ENCODE data around the gene TCEA2. TPM values are rescaled to one million over a fixed set of nuclear protein-coding genes. Genes with fewer than 3 reads are reported as not detected.

TCEA2 gene
- total RNA-seq, 6 experiments from 2014 or later, result 14.8 to 45.6 (median 28.6) TPM

DNA sequence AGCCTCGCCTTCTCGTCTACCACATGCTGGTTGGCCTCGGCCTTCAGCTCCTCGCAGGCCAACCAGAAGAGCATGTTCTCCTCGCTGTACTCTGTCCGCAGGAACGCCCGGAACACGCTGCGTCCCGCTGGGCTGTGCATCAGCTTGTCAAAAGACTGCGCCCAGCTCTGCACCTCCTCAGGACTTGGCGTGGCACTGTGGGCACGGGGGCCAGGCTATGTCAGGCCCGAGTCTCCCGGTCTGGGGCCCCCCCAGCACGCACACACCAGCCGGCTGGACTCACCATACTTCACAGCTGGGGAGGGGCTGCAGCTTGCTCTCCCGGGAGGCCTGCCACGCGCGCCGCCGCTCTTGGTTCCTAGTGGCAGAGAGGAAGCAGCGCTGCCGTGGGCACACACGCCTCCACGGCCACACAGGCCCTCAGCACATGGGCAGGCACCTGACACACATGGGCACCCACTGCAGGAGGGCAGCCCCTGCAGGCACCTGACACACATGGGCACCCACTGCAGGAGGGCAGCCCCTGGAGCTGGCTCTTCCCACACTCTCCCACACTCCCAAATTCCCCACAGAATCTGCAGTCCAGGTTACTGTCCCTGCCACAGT, 11.3 kb downstream of the TCEA2 start:
- Histone ChIP-seq H3K27ac (no peak overlapping the region), H3K36me3 (peaks cover 0 to 16% (median 0%) of the 10 kb centered on the region in 4 donors), H3K9me3 (no peaks in the 10 kb centered on the region), H3K4me1 (peaks cover 0 to 4% (median 0%) of the 10 kb centered on the region in 4 donors), H3K4me3 (no peak overlapping the region), H3K27me3 (no peaks in the 10 kb centered on the region)
- ATAC-seq (no peak), DNase-seq (no peak)
- 97% methylated on average over 6 of the region's 28 CpGs for WGBS (ENCODE audit: insufficient coverage, low coverage, low lambda C conversion rate, missing lambda C conversion rate)
- intact Hi-C loops (cut with DNase I), result no loop called here
- no peak for TF ChIP-seq POLR2A (IDR thresholded peaks at IDR 0.05)
- TF ChIP-seq CTCF (IDR thresholded peaks at IDR 0.05), result no peak

- Histone ChIP-seq H3K36me3 (peaks cover 0 to 16% (median 0%) of the 10 kb centered on the region in 4 donors), H3K9me3 (no peaks in the 10 kb centered on the region), H3K4me1 (peaks cover 0 to 6% (median 0%) of the 10 kb centered on the region in 4 donors), H3K27me3 (no peaks in the 10 kb centered on the region), H3K27ac (no peak overlapping the region), H3K4me3 (no peak overlapping the region)
- ATAC-seq (no peak), DNase-seq (no peak)
- WGBS (ENCODE audit: insufficient coverage, low coverage, low lambda C conversion rate, missing lambda C conversion rate), result no CpG with 5 or more reads among the region's 8 CpGs
- TF ChIP-seq CTCF (IDR thresholded peaks at IDR 0.05), result no peak
- TF ChIP-seq POLR2A (IDR thresholded peaks at IDR 0.05), result no peak
- intact Hi-C loops (cut with DNase I), result no loop called here
Observed at GRCh38 chr20:64074963-64075362, 12.0 kb downstream of the TCEA2 start.

- Histone ChIP-seq H3K4me1 (peaks cover 0 to 6% (median 0%) of the 10 kb centered on the region in 4 donors), H3K27ac (no peak overlapping the region), H3K27me3 (no peaks in the 10 kb centered on the region), H3K36me3 (peaks cover 0 to 13% (median 0%) of the 10 kb centered on the region in 4 donors), H3K4me3 (no peak overlapping the region), H3K9me3 (no peaks in the 10 kb centered on the region)
- DNase-seq (no peak), ATAC-seq (no peak)
- no peak for TF ChIP-seq CTCF (IDR thresholded peaks at IDR 0.05)
- no peak for TF ChIP-seq POLR2A (IDR thresholded peaks at IDR 0.05)
- intact Hi-C loops (cut with DNase I), result no loop called here
- WGBS (ENCODE audit: insufficient coverage, low coverage, low lambda C conversion rate, missing lambda C conversion rate), result 96% methylated on average over 7 of the region's 12 CpGs
Observed at GRCh38 chr20:64075556-64075955, 12.6 kb downstream of the TCEA2 start.

DNA sequence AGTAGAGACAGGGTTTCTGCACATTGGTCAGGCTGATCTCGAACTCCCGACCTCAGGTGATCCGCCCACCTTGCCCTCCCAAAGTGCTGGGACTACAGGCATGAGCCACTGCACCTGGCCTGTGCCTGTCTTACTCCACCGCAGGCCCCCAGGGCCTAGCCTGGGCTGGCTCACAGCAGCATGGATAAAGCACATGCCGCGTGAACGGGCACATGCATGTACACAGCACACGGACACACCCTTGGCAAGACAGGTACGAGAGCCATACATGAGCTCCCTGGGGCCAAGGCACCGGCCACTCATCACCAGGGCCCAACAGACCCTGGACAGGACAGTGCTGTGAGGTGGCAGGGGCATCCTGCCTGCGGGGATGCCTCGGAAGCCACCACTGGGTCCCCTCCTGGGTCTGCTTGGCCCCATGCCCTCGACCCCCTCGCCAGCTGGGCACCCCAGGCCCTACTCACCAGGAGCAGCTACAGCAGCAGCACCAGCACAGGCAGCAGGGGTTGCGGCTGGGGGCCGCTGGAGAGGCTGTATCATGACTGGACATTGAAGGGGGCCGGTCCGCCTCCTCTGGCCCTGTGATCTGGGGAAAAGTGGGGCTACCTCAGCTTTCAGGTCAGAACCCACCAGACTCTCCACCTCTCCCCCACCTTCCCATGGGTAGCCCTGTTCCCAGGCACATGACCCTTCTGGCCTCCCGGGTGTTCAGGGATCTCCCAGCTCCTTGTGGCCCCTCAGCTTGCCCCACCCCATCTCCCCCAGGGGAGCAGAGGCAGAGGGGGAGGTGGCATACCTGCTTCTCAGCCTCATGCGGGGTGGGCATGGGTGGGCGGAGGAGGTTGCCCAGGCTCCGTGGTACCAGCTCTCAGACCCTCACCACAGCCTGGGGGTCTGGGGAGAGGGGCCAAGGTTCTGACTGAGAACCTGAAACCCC, 13.3 kb downstream of the TCEA2 start:
- Histone ChIP-seq H3K4me1 (peaks cover 0 to 6% (median 0%) of the 10 kb centered on the region in 4 donors), H3K36me3 (peaks cover 0 to 10% (median 0%) of the 10 kb centered on the region in 4 donors), H3K27me3 (no peaks in the 10 kb centered on the region), H3K9me3 (no peaks in the 10 kb centered on the region), H3K4me3 (peak overlapping the region in 2 of 3 donors; percentile 58 to 63), H3K27ac (peak overlapping the region in 1 of 3 donors; percentile 37)
- DNase-seq (no peak), ATAC-seq (no peak)
- WGBS (ENCODE audit: insufficient coverage, low coverage, low lambda C conversion rate, missing lambda C conversion rate), result 72% methylated on average over 3 of the region's 22 CpGs
- no peak for TF ChIP-seq CTCF (IDR thresholded peaks at IDR 0.05)
- TF ChIP-seq POLR2A (IDR thresholded peaks at IDR 0.05), result no peak
- intact Hi-C loops (cut with DNase I), result no loop called here
